Suprapubic skin (tissue), 4 donors: ENCODE measurements around the gene INTS12.

Source experiments
- CTCF ChIP-seq, 2 donors: fragments of 200-600 bp in 1 of 2; fragments of 450-650 bp in 1 of 2; sonication (generic) in 1 of 2; IDR thresholded peaks; one replicate each; pipeline ENCODE4 v1.5.1; 2016 to 2019; ENCODE audit warnings: antibody characterized with exemption in 2 of 2, mild to moderate bottlenecking in 1 of 2, moderate library complexity in 1 of 2
- EP300 ChIP-seq: sonication (generic); formaldehyde crosslinking; IDR thresholded peaks from one replicate; pipeline ENCODE4 v1.6.1; 2017; ENCODE audit warnings: antibody characterized with exemption
- POLR2A ChIP-seq, 2 donors: fragments of 450-650 bp; IDR thresholded peaks; one replicate each; pipeline ENCODE4 v1.6.1; 2017; ENCODE audit warnings: antibody characterized with exemption in 2 of 2, mild to moderate bottlenecking in 2 of 2, moderate library complexity in 2 of 2
- POLR2AphosphoS5 ChIP-seq, 3 donors: sonication (generic); formaldehyde crosslinking; IDR thresholded peaks; one replicate each; pipeline ENCODE4 v1.6.1; 2017; ENCODE audit warnings: antibody characterized with exemption in 3 of 3

- TF ChIP-seq CTCF (IDR thresholded peaks at IDR 0.05): no peak
- no peak for TF ChIP-seq POLR2A (IDR thresholded peaks at IDR 0.05)
- TF ChIP-seq POLR2AphosphoS5 (IDR thresholded peaks at IDR 0.05): no peak
- TF ChIP-seq EP300: no peak
These were observed 34.5 kb downstream of the INTS12 start for GRCh38 chr4:105674011-105674410.
